Activated naive CD4-positive, alpha-beta T cell treated with anti-CD3 and anti-CD28 coated beads, Interleukin-2, amount 50 U/mL, for 72 hours (primary cell): Measurements from ENCODE around the gene CIRBP. TPM values are rescaled to one million over a fixed set of nuclear protein-coding genes. Genes with fewer than 3 reads are reported as not detected.
A peak's percentile ranks its signal among the peaks of the same experiment; 100 is the strongest.
"Not testable (repeated sequence)": the region's sequence is repeated elsewhere in the genome, so short reads cannot be mapped to it uniquely, and the experiment has no call there.

Source experiments
- ATAC-seq, 2 donors: fragments of 150-1000 bp; cut with Tn5 transposase; 2 replicates each; pipeline ENCODE4 v1.10.0; 2021; ENCODE audit warnings: mild to moderate bottlenecking in 2 of 2, moderate library complexity in 2 of 2
- DNase-seq, 2 donors: peaks; one replicate each; pipeline ENCODE4 v3.0.0; 2021 to 2022; ENCODE audit warnings: low spot score in 2 of 2
- H3K27ac Mint-ChIP-seq, 2 donors: one replicate each; pipeline ENCODE4 v1.8.0; 2022; ENCODE audit warnings: mild to moderate bottlenecking in 2 of 2, mixed read lengths in 2 of 2
- H3K36me3 Mint-ChIP-seq, 2 donors: one replicate each; pipeline ENCODE4 v1.8.0; 2022; ENCODE audit warnings: mixed read lengths in 2 of 2
- H3K9me3 Mint-ChIP-seq, 2 donors: one replicate each; pipeline ENCODE4 v1.8.0; 2022; ENCODE audit warnings: mixed read lengths in 2 of 2
- total RNA-seq, 2 donors: library from RNA; stranded (reverse); gene quantifications; one replicate each; pipeline ENCODE4 v1.2.3, GENCODE V29; 2022

Gene CIRBP
- total RNA-seq, 2 donors from 2014 or later: 148 to 157 TPM

- H3K9me3 Mint-ChIP-seq: no peaks in the 10 kb centered on the region
- H3K36me3 Mint-ChIP-seq: peaks cover 0 to 12% of the 10 kb centered on the region in 2 donors
- DNase-seq: no peak
- H3K27ac Mint-ChIP-seq: no peak overlapping the region
- no peak for ATAC-seq
Observed at GRCh38 chr19:1238369-1239303, 30.5 kb upstream of the CIRBP start.

- H3K27ac Mint-ChIP-seq: no peak overlapping the region
- DNase-seq: no peak
- H3K9me3 Mint-ChIP-seq: no peaks in the 10 kb centered on the region
- ATAC-seq: no peak
- peaks cover 0 to 12% of the 10 kb centered on the region in 2 donors for H3K36me3 Mint-ChIP-seq
Observed at GRCh38 chr19:1239420-1239795, 29.7 kb upstream of the CIRBP start.

- peaks cover 0 to 12% of the 10 kb centered on the region in 2 donors for H3K36me3 Mint-ChIP-seq
- ATAC-seq (peak; percentile 48 to 71), DNase-seq (peak; percentile 90 to 97)
- no peak overlapping the region for H3K27ac Mint-ChIP-seq
- no peaks in the 10 kb centered on the region for H3K9me3 Mint-ChIP-seq
Observed at GRCh38 chr19:1239796-1240737, 29.1 kb upstream of the CIRBP start.

GRCh38 chr19:1240925-1241324, 28.2 kb upstream of the CIRBP start:
- ATAC-seq: no peak
- peak overlapping the region; percentile 84 to 88 for H3K27ac Mint-ChIP-seq
- DNase-seq: no peak
- H3K36me3 Mint-ChIP-seq: peaks cover 0 to 12% of the 10 kb centered on the region in 2 donors
- no peaks in the 10 kb centered on the region for H3K9me3 Mint-ChIP-seq

- DNase-seq (peak; percentile 90), ATAC-seq (peak; percentile 75 to 82)
- Mint-ChIP-seq H3K9me3 (no peaks in the 10 kb centered on the region), H3K36me3 (peaks cover 0 to 12% of the 10 kb centered on the region in 2 donors), H3K27ac (peak within 1 kb of the TSS; percentile 84 to 88)
Observed at GRCh38 chr19:1241417-1242095, 27.6 kb upstream of the CIRBP start, which contains the start of gene ATP5F1D. Gene ATP5F1D (plus strand): TSS chr19:1241751. CDS start chr19:1241851, 100 bp downstream.

- ATAC-seq: peak; percentile 30 to 36
- peak overlapping the region; percentile 63 to 65 for H3K27ac Mint-ChIP-seq
- peaks cover 0 to 12% of the 10 kb centered on the region in 2 donors for H3K36me3 Mint-ChIP-seq
- peak; percentile 86 to 90 for DNase-seq
- no peaks in the 10 kb centered on the region for H3K9me3 Mint-ChIP-seq
Observed at GRCh38 chr19:1243768-1244692, 25.1 kb upstream of the CIRBP start.

GRCh38 chr19:1244693-1245451, 24.3 kb upstream of the CIRBP start:
- no peak for DNase-seq

GRCh38 chr19:1245494-1246264, 23.5 kb upstream of the CIRBP start:
- no peak overlapping the region for H3K27ac Mint-ChIP-seq
- DNase-seq (no peak), ATAC-seq (no peak)
- H3K9me3 Mint-ChIP-seq: no peaks in the 10 kb centered on the region
- H3K36me3 Mint-ChIP-seq: peaks cover 0 to 12% of the 10 kb centered on the region in 2 donors

More at GRCh38 chr19:1244693-1245451, 24.3 kb upstream of the CIRBP start:
- peak overlapping the region; percentile 63 to 65 for H3K27ac Mint-ChIP-seq
- ATAC-seq: no peak
- H3K9me3 Mint-ChIP-seq: no peaks in the 10 kb centered on the region
- H3K36me3 Mint-ChIP-seq: peaks cover 0 to 12% of the 10 kb centered on the region in 2 donors

- not testable (repeated sequence) for H3K9me3 Mint-ChIP-seq, DNase-seq, ATAC-seq, H3K27ac Mint-ChIP-seq
- peaks cover 4 to 12% of the 10 kb centered on the region in 2 donors for H3K36me3 Mint-ChIP-seq
Observed at GRCh38 chr19:1246265-1247087, 22.7 kb upstream of the CIRBP start.

- Mint-ChIP-seq H3K36me3 (peaks cover 9 to 13% of the 10 kb centered on the region in 2 donors), H3K27ac (no peak overlapping the region), H3K9me3 (no peaks in the 10 kb centered on the region)
- ATAC-seq (no peak), DNase-seq (no peak)
Observed at GRCh38 chr19:1247748-1248138, 21.4 kb upstream of the CIRBP start.

GRCh38 chr19:1248139-1248785, 20.9 kb upstream of the CIRBP start, which contains the start of gene MIDN:
Gene MIDN (plus strand): TSS chr19:1248583. CDS start chr19:1250297, 1,714 bp downstream.
- peak within 1 kb of the TSS; percentile 85 to 88 for H3K27ac Mint-ChIP-seq
- peaks cover 11 to 13% of the 10 kb centered on the region in 2 donors for H3K36me3 Mint-ChIP-seq
- peak; percentile 30 to 39 for ATAC-seq
- peak; percentile 77 to 91 for DNase-seq
- no peaks in the 10 kb centered on the region for H3K9me3 Mint-ChIP-seq

- peak; percentile 90 to 91 for DNase-seq
- H3K36me3 Mint-ChIP-seq: peaks cover 13 to 15% of the 10 kb centered on the region in 2 donors
- H3K9me3 Mint-ChIP-seq: no peaks in the 10 kb centered on the region
- ATAC-seq: peak; percentile 4 to 36
- peak overlapping the region; percentile 85 to 88 for H3K27ac Mint-ChIP-seq
Observed at GRCh38 chr19:1248786-1249297, 20.3 kb upstream of the CIRBP start.
